ENCODE data around the gene KANSL1L.

The KANSL1L gene

DNA sequence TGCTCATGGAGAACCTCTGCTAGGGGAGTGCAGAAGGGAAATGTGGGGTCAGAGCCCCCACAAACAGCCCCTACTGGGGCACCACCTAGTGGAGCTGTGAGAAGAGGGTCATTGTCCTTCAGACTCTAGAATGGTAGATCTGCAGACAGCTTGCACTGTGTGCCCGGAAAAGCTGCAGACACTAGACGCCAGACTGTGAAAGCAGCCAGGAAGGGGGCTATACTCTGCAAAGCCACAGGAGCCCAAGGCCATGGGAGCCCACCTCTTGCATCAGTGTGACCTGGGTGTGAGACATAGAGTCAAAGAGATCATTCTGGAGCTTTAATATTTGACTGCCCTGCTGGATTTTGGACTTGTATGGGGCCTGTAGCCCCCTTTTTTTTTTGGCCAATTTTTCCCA lies 107.9 kb downstream of the KANSL1L start:
- DNase-seq (ENCODE audit: low read depth), result no peak

DNA sequence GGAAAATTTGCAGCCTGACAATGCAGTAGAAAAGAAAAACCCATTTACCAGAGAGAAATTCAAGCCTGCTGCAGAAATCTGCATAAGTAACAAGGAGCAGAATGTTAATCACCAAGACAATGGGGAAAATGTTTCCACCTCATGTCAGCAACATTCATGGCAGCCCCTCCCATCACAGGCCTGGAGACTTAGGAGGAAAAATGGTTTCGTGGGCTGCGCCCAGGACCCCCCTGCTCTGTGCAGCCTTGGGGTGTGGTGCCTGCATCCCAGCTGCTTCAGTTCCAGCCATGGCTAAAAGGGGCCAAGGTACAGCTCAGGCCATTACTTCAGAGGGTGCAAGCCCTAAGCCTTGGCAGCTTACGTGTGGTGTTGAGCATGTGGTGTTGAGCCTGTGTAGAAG lies 115.4 kb downstream of the KANSL1L start:
- DNase-seq (ENCODE audit: low read depth), result no peak

DNA sequence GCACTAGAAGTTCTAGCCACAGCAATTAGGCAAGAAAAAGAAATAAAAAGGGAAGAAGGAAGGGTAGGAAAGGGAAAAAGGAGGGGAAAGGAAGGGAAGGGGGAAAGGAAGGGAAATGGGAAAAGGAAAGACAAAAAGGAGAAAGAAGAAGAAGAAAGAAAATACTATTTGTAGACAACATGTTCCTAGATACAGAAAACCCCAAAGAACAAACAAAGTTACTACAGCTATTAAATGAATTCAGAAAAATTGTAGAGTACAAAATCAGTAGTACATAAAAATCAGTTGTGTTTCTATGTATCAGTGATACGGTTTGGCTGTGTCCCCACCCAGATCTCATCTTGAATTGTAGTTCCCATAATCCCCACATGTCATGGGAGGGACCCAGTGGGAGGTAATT lies 116.5 kb downstream of the KANSL1L start:
- DNase-seq (ENCODE audit: low read depth), result no peak

DNA sequence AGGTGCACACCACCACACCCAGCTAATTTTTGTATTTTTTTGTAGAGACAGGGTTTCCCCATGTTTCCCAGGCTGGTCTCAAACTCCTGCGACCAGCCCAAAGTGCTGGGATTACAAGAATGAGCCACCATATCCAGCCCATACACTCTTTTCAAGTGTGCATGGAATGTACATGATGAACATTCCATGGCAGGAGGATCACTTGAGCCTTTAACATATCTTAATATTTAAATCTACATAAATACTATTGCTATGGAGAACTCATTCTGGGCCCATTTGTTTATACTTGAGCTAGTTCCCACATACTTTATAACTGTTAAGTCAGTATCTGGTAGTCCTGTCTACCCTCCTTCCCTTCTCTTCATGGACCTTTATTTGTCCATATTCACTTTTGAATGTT lies 120.3 kb downstream of the KANSL1L start:
- DNase-seq (ENCODE audit: low read depth), result no peak

DNA sequence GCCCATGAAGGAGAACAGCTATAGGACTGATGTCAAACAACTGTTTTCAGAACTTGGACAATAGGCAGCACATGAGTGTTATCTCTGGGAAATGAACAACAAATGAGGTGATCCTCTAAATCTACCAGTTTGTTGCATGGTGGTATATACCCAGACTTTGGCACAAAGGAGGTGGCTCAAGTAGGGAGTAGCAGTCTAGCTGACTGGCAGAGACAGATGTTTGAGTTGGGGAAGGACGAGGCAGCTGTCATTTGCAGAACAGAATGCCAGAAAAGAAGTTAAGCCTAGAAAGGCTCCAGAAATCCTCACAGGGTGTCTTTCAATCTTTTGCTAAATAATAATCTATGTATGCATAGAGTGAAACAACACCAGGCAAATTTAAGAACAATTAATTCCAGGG lies 121.4 kb downstream of the KANSL1L start:
- DNase-seq (ENCODE audit: low read depth), result no peak

DNA sequence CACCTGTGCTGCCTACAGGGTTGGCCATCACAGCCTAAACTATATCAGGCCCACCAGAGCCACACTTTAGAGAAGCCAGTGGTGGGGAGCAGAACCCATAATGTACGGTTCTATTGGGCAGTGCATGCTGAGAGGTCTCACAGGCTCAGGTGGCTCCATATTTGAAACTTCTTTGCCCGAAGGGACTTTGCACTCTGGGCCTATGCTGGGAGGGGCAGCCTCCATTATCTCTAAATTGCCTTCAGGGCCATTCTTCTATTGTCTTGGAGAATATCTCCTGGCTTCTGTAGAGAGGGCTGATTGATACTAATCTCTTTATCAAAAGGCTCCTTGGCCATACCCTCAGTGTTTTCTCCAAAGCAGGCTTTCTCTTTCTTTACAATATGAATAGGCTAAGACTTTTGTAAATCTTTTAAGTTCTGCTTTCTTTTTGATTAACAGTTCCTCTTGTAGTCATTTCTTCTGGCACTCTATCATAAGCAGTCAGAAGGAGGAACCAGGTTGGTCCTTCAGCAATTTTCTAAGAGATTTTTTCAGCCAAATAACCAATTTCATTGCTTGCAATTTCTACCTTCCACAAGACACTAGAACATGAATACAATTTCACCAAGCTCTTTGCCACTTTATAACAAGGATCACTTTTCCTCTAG lies 124.2 kb downstream of the KANSL1L start:
- no peak for DNase-seq (ENCODE audit: low read depth)

DNA sequence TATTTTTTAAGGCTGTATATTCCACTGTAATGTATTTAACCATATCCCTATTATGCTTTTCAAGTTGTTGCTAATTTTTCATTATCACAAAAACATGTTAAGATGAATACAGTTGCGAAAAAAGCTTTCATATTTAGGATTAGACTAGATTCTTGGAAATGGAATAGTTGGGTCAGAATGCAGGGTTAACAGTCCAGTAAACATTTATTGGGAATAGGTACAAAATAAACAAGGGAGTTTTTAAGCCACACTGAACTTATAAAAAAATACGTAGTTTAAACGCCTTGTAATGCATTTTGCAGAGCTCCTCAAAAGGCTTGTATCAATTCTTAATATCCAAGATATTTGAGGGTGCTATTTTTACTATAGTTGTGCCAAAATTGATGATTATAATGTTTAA lies 133.1 kb downstream of the KANSL1L start:
- DNase-seq (ENCODE audit: low read depth), result no peak

DNA sequence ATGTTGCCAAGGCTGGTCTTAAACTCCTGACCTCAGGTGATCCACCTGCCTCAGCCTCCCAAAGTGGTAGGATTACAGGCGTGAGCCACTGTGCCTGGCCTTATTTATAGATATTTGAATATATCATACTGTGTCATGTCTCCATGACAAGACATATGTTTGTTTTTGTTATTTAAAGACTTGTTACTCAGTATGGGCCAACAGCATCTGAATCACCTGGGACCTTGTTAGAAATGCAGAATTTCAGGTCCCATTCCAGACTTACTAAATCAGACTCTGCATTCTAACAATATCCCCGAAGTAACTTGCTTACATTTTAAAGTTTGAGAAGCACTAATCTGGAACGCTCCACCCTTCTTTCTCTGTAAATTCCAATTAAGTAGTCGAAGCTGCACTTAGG lies 135.5 kb downstream of the KANSL1L start:
- no peak for DNase-seq (ENCODE audit: low read depth)

DNA sequence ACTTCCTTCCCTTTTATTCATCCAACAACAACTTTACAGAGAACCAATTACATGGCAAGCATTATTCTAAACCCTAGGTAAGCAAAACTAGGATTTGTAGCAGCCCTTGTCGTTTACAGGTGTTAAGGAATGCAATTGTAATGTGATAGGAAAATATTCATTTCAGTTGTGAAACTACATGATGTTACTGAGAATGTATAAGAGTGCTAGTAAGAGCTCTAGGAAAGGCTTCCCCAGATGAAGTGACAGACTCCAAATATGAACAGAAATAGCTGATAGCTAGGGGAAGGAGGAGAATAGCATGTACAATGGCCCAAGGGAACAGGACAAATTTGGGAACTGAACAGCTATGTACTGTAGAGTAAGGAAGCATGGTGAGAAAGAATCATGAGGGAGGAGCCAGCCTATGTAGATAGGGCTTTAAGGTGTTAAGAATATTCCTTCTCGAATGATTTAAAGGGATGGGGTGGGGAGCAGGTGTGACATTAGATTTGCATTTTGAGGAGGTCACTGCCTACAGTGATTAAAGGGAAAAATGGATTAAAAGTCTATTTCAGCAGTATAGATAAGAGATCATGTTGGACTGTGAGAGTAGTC lies 137.0 kb downstream of the KANSL1L start:
- DNase-seq (ENCODE audit: low read depth), result no peak

DNA sequence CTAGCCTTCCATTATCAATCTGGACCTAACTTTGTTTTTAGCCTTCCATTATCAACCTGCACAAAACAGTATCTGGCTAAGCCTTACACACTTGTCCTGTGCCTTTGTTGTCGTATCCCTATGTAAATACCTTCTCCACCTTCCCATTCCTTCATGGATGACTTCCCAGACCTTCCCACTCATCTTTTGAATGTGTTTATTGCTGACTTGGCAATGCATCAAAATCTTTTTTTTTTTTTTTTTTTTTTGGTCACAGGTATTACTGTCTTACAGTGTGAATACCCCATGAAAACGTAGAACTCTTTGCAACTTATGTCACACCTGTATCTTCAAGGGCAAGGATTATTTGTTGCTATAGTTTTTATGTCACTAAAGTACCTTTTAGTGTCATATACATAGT lies 143.0 kb downstream of the KANSL1L start:
- DNase-seq (ENCODE audit: low read depth), result no peak

DNA sequence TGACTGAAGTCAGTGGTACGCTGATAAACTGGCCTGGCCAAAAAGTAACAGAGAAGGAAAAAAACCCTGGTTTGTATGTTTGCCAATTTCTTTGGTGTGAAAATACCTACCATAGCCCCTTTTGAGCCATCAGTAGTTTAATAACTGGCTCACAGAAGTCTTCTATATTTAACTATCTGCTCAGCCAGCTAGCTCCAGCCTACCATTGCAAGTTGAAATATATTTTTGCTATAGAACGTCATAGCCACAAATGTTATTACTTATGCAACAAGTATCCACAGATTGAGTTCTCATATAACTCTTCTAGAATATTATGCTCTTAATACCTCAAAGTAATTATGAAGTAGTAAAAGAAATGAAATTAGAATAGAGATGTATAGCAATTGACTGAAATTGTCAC lies 143.6 kb downstream of the KANSL1L start:
- DNase-seq (ENCODE audit: low read depth), result no peak

DNA sequence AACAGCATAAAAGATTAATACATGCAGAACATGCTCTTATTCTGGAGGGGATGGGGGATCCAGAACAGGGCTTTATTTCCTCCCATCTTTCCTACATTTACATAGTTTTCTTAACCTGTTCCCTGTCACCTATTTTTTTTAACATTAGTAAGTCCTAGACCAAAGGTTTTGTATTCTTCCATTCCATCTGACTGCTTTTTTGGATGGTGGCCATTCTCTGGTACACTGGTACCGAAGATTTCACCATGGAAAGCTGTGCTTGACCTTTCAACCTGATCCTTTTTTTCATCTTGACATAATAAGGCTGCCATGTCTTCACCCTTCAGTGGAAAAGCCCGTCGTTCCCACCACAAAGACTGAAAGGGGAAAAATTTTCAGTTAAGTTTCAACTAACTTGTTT lies 148.4 kb downstream of the KANSL1L start:
- DNase-seq (ENCODE audit: low read depth), result no peak

DNA sequence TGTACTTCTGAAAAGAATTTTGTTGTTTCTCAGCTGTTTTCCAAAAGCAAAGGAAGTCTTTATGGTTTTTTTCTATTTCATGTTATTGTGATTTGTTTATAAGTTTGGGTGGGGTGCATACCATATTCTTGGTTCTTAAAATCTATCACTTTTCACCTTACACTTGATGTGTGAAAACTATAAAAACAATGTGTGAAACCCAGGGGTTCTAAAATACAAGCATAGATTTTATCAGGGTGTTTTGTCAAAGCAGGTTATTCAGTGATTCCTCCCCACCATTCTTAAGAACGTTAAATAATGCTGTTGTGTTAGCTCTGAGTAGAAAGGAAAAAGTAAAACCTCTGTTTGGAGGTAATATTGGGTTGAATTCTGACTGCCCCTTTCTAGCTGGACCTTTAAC lies 151.1 kb downstream of the KANSL1L start:
- DNase-seq (ENCODE audit: low read depth), result no peak

DNA sequence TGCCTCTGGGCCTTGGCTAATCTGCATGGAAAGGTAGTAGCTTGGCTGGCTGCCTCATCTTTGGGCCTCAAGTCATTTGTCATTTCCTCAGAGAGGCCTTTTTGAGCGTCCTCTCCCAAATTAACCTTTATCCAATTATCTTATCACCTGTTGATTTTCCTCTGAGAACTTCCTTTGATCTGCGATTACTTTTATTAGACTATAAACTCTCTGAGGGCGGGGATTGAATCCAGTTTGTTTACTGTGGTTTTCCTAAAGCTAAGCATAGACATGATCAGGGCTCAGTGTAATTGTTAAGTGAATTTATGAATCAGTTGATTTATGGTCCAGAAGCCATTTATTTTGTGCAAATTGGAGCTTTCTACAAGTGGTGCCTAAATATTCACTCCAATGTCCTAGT lies 161.3 kb downstream of the KANSL1L start:
- DNase-seq (ENCODE audit: low read depth), result no peak

DNA sequence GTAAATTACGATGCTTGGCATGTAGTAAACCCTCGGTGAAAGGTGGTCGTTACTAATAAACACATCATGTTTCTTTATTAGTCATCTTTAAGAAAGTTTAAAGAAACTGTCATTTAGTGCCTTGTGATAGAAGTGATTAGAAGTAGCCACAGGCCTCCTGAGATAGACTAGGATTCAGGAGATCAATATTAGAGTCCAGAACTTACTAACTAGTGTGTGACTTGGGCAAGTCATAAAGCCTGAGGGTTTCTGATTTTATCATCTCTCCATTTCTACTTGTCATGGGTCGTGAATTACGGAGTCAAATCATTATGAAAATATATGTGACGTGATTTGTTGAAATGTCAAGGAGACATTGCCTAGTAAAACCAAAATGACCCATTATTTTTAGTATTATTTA lies 162.1 kb downstream of the KANSL1L start:
- DNase-seq (ENCODE audit: low read depth), result no peak

DNA sequence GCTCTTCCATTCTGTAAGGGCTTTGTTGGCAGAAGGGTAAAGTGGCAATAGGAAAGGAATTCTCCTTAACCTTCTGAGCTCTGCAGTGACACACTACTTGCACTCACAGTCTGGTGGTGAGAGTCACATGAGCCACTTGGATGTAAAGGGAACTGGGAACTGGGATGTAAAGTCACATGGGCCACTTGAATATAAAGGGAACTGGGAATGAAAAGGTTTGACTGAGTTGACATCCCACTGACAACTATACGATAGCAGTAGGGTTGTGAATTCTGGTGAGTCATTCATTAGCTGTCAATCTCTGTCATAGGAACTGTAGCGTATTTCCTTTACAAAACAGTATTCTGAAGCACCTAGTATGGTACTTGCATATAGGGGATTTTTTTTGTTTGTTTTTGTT lies 163.3 kb downstream of the KANSL1L start:
- DNase-seq (ENCODE audit: low read depth), result no peak

DNA sequence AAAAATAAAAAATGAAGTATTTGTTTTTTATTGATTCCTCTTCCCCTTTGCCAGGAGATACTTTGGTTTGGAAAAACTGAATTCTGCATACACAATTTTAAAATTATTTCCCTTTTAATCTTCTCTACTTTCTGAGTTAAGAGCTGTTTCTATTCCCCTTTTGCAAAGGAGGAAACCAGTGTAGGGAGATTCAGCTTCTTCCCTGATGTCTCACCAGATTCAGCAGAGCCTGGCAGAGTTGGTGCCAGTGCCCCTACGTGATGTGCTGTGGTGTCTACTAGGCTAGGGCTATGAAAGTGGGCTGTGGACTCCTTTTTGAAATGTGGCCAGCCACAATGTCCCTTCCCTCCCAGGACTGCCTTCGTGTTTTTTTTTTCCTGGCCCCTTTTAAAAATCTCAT lies 166.3 kb downstream of the KANSL1L start:
- DNase-seq (ENCODE audit: low read depth), result no peak

DNA sequence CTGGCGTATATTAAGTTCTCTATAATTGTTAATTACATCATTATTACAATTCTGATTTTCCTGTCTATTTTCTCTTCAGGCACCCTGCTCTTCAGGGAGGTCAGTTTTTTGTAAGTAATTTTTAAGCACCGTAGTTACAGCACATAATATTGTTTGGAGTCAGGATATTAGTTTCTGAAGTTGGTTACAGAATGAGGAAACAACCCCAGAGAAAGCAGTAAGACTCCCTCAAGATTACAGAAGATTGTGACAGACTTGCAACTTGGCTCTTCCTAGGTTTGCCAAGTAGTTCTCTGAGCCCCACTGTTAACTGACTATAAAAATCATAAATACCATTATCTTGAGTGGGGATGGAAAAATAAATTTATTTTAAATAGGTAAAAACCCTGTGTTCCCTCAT lies 167.8 kb downstream of the KANSL1L start:
- no peak for DNase-seq (ENCODE audit: low read depth)

DNA sequence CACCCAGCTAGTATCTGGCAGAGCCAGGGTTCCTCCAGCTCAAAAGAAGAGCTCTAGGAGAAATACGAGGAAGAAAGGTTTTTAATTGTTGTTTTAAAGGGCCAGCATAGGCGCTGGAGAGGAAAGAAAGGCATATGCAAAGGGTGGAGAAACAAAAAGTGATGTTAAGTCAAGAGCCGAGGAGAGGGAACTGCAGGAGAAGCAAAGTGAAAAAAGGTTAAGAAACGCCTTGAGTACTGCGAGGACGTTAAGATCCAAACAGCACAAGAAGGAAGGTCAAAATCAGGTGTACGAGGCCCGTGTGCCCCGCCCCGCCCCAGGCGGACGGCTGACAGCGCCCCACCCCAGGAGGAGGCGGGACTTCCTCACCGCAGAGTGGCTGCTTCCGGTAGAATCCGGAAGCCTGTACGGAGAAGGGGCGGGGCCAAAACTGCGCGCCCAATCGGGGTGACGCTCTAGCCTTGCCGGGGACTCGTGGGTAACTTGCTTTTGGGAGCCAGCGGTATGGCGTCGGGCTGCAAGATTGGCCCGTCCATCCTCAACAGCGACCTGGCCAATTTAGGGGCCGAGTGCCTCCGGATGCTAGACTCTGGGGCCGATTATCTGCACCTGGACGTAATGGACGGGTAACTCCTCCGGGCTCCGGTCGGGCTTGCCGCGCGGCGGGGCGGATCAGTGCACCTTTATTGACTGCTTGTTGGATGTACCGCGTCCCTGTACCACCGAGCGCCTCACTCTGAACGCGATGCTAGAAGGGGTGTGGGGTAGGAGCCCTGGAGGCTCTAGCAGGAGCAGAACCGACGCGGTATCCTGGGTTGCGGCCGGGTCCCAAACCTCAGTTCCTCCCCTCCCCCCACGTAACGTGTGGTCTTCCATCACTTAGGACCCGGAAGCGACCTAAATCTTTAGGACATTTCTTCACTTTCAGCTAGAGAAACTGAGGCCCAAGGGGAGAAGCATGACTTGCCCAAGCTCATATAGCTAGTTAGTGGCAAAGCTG lies 168.8 kb downstream of the KANSL1L start, which contains the start of gene RPE:
Gene RPE, plus strand, starts transcription at position 481 of the 1,000 bp plus-strand sequence. Its CDS starts 24 bp downstream, at position 505.
- DNase-seq (ENCODE audit: low read depth), result peak; percentile 81

DNA sequence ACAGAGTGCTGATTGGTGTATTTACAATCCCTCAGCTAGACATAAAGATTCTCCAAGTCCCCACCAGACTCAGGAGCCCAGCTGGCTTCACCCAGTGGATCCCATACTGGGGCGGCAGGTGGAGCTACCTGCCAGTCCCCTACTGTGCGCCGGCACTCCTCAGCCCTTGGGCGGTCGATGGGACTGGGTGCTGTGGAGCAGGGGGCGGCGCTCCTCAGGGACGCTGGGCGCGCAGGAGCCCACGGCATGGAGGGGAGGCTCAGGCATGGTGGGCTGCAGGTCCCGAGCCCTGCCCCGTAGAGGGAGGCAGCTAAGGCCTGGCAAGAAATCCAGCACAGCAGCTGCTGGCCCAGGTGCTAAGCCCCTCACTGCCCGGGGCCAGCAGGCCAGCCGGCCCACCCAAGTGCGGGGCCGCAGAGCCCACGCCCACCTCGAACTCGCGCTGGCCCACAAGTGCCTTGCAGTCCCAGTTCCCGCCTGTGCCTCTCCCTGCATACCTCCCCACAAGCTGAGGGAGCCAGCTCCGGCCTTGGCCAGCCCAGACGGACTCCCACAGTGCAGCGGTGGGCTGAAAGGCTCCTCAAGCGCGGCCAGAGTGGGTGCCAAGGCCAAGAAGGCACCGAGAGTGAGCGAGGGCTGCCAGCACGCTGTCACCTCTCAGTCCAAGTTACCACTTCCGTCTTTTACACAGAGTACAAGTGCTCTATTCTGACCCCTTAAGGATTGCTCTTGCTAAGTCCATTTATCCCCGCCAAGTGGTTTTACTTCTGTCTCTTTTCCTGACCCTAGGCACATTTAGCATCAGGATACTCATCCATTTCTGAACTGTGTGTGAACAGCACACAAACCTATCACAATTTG lies 170.5 kb downstream of the KANSL1L start:
- DNase-seq (ENCODE audit: low read depth), result no peak

DNA sequence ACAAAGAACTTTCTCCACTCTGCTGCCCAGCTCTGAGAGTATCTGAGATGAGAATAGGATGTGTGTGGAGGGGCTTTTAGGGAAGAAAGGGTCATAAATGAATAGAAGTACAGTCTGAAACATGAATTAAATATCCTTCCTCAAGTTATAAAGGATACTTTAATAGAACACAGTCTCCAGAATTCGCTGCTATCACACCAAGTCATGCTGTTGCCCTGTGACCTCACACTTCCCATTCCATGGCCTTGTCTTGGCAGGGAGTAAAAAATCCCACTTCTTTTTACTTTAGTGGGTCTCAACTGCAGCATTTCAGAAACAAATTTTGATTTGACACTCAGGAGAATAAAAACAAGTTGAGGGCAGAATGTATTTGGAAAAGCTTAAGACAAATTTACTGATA lies 172.6 kb downstream of the KANSL1L start:
- DNase-seq (ENCODE audit: low read depth), result no peak

DNA sequence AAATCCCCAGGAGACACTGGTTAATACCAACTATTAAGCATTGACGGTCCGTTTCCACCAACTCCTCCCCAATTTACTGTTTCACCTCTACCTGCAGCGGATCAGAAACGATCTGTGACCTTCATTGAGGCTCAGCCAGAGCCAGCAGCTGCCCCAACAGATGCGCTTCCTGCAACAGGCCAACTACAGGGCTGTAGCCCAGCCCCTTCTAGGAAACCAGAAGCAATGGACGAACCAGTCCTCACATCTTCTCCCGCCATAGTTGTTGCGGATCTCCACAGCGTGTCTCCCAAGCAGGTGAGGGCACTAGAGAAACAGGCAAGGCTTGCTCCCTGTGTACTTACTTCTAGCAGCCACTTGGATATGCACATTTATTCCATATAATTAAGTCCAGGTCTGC lies 177.2 kb downstream of the KANSL1L start:
- DNase-seq (ENCODE audit: low read depth), result no peak
